Measurements from ENCODE around the gene CCNL2. TPM values are rescaled to one million over a fixed set of nuclear protein-coding genes. Genes with fewer than 3 reads are reported as not detected.
A peak's percentile ranks its signal among the peaks of the same experiment; 100 is the strongest.

The CCNL2 gene
- polyA plus RNA-seq, 4 donors = 71.9 to 224 (median 198) TPM

DNA sequence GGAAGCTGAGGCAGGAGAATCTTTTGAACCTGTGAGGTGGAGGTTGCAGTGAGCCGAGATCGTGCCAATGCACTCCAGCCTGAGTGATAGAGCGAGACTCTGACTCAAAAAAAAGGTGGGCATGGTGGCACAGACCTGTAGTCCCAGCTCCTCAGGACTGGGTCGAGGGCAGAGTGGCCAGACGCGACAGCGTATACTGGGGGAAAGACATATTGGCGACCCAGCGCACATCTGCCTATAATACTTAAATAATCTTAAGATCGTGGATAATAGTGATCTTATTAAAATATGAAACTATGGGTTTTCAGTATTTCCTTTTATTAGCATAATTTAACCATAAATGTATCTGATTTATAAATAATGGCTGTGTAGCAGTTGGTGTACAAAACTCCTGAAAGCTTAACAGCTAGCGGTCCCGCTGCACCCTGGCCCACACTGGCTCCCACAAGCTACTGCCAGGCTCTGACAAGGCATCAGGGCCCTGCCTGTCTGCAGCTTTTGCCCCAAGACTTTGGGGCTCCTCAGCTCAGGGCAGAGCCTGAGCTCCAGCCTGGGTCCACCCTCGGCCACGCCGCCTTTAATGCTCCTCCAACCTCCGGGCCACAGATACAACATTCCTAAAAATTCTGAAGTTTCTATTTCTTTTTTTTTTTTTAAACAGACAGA, 21.5 kb downstream of the CCNL2 start:
- Histone ChIP-seq H3K27ac (ENCODE audit: low read depth in 1 of 3, low read length in 2 of 3) (no peak overlapping the region), H3K9me3 (ENCODE audit: control insufficient read depth in 2 of 2, insufficient read depth in 1 of 2, low read depth in 1 of 2, low read length in 1 of 2) (no peaks in the 10 kb centered on the region)
- no peak for FAIRE-seq

DNA sequence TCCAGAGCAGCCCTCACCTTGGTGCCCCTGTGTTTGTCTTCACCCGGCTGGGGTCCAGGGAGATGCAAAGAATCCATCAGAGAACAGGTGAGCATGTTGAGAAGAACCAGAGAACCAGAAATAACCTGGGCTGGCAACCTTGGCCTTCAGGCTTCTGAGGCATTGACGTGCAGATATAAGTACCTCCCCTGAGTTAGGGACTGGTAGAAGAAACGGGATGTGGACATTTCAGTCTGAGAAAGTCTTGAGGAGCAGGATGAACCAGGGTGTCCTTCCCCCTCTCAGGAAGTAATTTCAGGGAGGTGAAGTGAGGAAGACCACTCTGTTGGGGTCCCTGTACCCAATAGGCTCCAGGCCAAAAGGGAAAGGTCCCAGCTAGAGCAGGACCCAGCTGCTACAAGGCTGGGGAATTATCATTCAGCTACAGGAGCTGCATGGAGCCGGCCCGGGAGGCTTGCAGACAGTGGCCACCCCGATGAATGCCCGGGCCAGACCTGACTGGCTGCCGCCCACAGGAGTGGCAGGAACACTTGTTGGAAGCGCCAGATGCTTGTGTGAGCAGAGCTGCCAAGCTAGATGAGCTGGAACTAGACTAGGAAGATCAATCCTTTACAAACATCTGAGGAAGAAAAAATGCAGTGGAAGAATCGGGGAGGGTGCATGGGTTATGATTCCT, 22.4 kb downstream of the CCNL2 start:
- Histone ChIP-seq H3K9me3 (ENCODE audit: control insufficient read depth in 2 of 2, insufficient read depth in 1 of 2, low read depth in 1 of 2, low read length in 1 of 2) (no peaks in the 10 kb centered on the region), H3K4me1 (ENCODE audit: control insufficient read depth in 3 of 3, insufficient read depth in 2 of 3, low read depth in 1 of 3, low read length in 2 of 3) (peaks cover 0 to 28% (median 5%) of the 10 kb centered on the region in 3 donors), H3K4me3 (ENCODE audit: low read depth in 1 of 3, low read length in 3 of 3) (no peak overlapping the region), H3K27me3 (ENCODE audit: control insufficient read depth in 3 of 3, insufficient read depth in 3 of 3, low read length in 3 of 3) (no peaks in the 10 kb centered on the region), H3K27ac (ENCODE audit: low read depth in 1 of 3, low read length in 2 of 3) (no peak overlapping the region), H3K36me3 (ENCODE audit: control insufficient read depth in 3 of 3, insufficient read depth in 2 of 3, low read depth in 1 of 3, low read length in 3 of 3) (peaks cover 0 to 56% (median 3%) of the 10 kb centered on the region in 3 donors)
- DNase-seq (no peak), FAIRE-seq (no peak)
- WGBS, 3 donors = 91 to 94% (median 93%) methylated on average over 10 of the region's 10 CpGs

More for the DNA sequence above, 21.5 kb downstream of the CCNL2 start:
- Histone ChIP-seq H3K36me3 (ENCODE audit: control insufficient read depth in 3 of 3, insufficient read depth in 2 of 3, low read depth in 1 of 3, low read length in 3 of 3) (peaks cover 0 to 54% (median 3%) of the 10 kb centered on the region in 3 donors), H3K27me3 (ENCODE audit: control insufficient read depth in 3 of 3, insufficient read depth in 3 of 3, low read length in 3 of 3) (no peaks in the 10 kb centered on the region), H3K4me3 (ENCODE audit: low read depth in 1 of 3, low read length in 3 of 3) (no peak overlapping the region), H3K4me1 (ENCODE audit: control insufficient read depth in 3 of 3, insufficient read depth in 2 of 3, low read depth in 1 of 3, low read length in 2 of 3) (peaks cover 0 to 19% (median 5%) of the 10 kb centered on the region in 3 donors)
- WGBS, 3 donors = 96% methylated on average over 16 of the region's 16 CpGs
- no peak for DNase-seq

DNA sequence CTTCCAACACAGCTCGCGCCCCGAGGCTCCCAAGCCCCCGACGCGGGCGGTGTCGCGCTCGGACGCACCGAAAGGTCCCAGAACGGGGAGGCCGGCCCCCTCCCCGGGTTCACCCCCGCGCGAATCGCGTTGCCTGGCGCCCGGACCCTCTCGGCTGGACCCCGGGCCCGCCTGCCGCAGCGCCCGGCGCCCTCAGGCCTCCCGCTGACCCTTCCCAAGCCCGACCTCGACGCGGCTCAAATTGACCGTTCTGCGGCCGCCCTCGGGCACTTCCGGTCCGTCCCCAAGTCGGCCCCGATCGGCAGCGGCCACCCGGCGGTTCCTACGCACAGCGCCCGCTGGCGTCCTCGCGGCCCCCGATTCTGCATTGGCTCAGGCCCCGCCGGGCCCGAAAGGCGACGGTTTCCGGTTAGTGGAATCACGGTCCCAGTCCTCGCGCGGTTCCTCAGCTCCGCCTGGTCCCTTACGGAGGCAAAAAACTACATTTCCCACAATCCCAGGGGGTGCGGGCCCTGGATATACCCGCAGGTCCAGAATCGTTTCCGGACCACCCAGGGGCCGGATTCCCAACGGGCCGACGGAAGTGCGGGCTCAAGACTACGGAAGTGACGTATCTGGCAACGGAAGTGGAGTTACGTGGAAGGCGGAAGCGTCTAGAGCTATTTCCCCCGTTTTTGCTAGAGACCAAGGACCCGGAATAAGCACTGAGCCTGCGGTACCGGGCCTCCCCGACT, 24.0 kb downstream of the CCNL2 start, which contains the start of gene AURKAIP1:
Gene AURKAIP1 (minus strand): TSS at position 279 of the 734 bp plus-strand sequence. CDS start 451 bp downstream, outside the sequence.
- Histone ChIP-seq H3K9me3 (ENCODE audit: control insufficient read depth in 2 of 2, insufficient read depth in 1 of 2, low read depth in 1 of 2, low read length in 1 of 2) (no peaks in the 10 kb centered on the region), H3K4me3 (ENCODE audit: low read depth in 1 of 3, low read length in 3 of 3) (peak within 1 kb of the TSS; percentile 90 to 99 (median 96)), H3K36me3 (ENCODE audit: control insufficient read depth in 3 of 3, insufficient read depth in 2 of 3, low read depth in 1 of 3, low read length in 3 of 3) (peaks cover 0 to 50% (median 3%) of the 10 kb centered on the region in 3 donors), H3K27me3 (ENCODE audit: control insufficient read depth in 3 of 3, insufficient read depth in 3 of 3, low read length in 3 of 3) (no peaks in the 10 kb centered on the region), H3K4me1 (ENCODE audit: control insufficient read depth in 3 of 3, insufficient read depth in 2 of 3, low read depth in 1 of 3, low read length in 2 of 3) (peaks cover 0 to 32% (median 5%) of the 10 kb centered on the region in 3 donors), H3K27ac (ENCODE audit: low read depth in 1 of 3, low read length in 2 of 3) (peak within 1 kb of the TSS; percentile 78 to 95 (median 87))
- FAIRE-seq = peak; percentile 19
- WGBS, 3 donors = 0 to 1% (median 0%) methylated on average over 62 to 85 of the region's 85 CpGs
- peak; percentile 100 for DNase-seq

DNA sequence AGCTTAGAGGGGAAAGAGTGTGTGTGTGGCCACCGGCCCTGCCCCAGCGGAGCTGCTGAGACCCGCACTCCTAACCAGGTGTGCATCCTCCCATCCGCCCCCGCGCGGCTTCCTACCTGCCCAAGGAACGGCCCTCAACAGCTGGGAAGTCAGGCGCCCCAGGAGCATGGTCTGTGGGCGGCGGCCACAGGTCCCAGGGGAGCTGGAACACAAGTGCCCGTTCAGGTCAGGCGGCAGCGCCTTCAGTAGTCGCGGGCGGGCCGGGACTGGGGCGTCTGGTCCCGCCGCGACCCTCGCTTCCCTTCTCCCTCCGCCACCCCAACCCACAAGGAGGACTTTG, 24.6 kb downstream of the CCNL2 start:
- FAIRE-seq (no peak), DNase-seq (peak in 1 of 2 donors; percentile 16)
- Histone ChIP-seq H3K27ac (ENCODE audit: low read depth in 1 of 3, low read length in 2 of 3) (peak overlapping the region; percentile 78 to 95 (median 87)), H3K4me1 (ENCODE audit: control insufficient read depth in 3 of 3, insufficient read depth in 2 of 3, low read depth in 1 of 3, low read length in 2 of 3) (peaks cover 0 to 32% (median 5%) of the 10 kb centered on the region in 3 donors), H3K4me3 (ENCODE audit: low read depth in 1 of 3, low read length in 3 of 3) (peak overlapping the region; percentile 90 to 99 (median 96)), H3K36me3 (ENCODE audit: control insufficient read depth in 3 of 3, insufficient read depth in 2 of 3, low read depth in 1 of 3, low read length in 3 of 3) (peaks cover 0 to 50% (median 3%) of the 10 kb centered on the region in 3 donors), H3K27me3 (ENCODE audit: control insufficient read depth in 3 of 3, insufficient read depth in 3 of 3, low read length in 3 of 3) (no peaks in the 10 kb centered on the region), H3K9me3 (ENCODE audit: control insufficient read depth in 2 of 2, insufficient read depth in 1 of 2, low read depth in 1 of 2, low read length in 1 of 2) (no peaks in the 10 kb centered on the region)
- WGBS, 3 donors = 0 to 1% (median 0%) methylated on average over 19 to 24 of the region's 24 CpGs

DNA sequence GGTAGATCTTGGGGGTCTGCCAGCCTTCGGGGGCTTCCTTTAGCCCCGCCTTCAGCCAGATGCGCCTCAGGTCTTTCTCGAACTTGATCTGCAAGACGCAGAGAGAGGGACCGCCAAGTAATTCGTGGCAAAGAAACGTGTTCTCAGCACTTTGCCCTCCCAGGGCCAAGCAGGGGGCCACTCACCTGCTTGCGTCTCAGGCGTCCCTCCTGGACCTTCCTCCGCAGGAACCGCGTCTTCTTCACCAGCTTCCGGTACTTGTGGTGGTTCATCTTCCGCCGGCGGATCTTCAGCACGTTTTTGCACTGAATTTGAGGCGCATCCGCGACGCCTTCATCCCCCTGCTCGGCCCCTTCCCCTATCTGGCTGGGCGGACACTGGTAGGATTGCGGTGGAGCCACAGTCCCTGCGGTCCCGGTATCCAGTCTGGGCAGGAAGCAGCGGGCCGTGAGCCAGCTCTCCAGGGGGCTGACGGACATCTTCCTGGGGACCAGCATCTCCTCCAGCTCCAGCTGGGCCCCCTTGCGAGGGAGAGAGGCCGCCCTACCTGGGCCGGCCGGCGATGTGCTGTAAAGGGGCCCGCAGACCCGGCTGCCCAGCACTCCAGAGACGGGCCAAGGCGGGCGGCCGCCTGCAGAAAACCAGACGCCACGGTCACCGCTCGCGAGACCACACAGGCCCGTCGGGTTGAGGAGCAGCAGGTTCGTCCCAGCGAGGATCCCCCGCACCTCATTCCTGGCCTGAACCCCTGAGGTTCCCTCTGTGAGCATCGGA, 25.1 kb downstream of the CCNL2 start:
- no peaks in the 10 kb centered on the region for H3K27me3 ChIP-seq (ENCODE audit: control insufficient read depth in 3 of 3, insufficient read depth in 3 of 3, low read length in 3 of 3)
- DNase-seq = no peak

DNA sequence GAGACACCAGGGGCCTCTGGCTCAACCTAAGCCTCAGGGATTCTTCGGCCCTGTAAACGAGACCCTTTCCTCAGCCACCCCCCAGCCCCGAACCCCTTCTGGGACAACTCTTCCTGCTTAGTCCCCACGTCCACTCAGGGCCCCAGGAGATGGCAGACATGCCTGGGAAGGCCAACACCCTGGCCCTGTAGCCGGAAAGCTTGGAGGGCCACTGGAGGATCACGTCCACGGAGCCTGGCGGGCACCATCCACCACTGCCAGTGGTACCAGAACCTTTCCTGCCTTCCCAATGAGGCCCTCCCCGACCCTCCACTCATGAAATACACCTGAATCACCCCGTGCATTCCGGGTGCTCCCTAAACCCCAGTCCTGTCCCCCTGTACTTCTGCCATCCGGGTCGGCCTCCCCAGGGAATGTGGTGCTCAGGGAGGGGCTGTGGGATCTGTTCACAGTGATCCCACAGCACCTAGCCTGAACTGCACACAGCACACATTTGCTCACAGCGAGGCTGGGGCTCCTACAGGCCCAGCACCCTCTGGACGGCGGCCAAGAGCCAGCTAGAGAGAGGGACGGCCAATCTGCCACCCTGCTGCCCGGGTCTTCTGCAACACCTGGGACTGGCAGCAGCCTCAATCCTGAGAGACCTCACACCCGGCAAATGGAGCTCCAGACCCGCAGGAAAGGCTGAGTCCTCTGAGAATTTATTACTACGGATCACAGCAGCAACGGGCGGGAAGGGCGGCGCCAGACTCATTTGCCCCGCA, 25.9 kb downstream of the CCNL2 start:
- FAIRE-seq (no peak), DNase-seq (no peak)
- 80 to 86% (median 84%) methylated on average over 26 of the region's 26 CpGs for WGBS, 3 donors
- H3K9me3 ChIP-seq (ENCODE audit: control insufficient read depth in 2 of 2, insufficient read depth in 1 of 2, low read depth in 1 of 2, low read length in 1 of 2) = no peaks in the 10 kb centered on the region
- peak overlapping the region in 2 of 3 donors; percentile 13 to 99 for H3K4me3 ChIP-seq (ENCODE audit: low read depth in 1 of 3, low read length in 3 of 3)
- peaks cover 0 to 32% (median 5%) of the 10 kb centered on the region in 3 donors for H3K4me1 ChIP-seq (ENCODE audit: control insufficient read depth in 3 of 3, insufficient read depth in 2 of 3, low read depth in 1 of 3, low read length in 2 of 3)
- peaks cover 0 to 48% (median 3%) of the 10 kb centered on the region in 3 donors for H3K36me3 ChIP-seq (ENCODE audit: control insufficient read depth in 3 of 3, insufficient read depth in 2 of 3, low read depth in 1 of 3, low read length in 3 of 3)
- H3K27me3 ChIP-seq (ENCODE audit: control insufficient read depth in 3 of 3, insufficient read depth in 3 of 3, low read length in 3 of 3) = no peaks in the 10 kb centered on the region
- no peak overlapping the region for H3K27ac ChIP-seq (ENCODE audit: low read depth in 1 of 3, low read length in 2 of 3)

More for the DNA sequence above, 25.1 kb downstream of the CCNL2 start:
- Histone ChIP-seq H3K4me1 (ENCODE audit: control insufficient read depth in 3 of 3, insufficient read depth in 2 of 3, low read depth in 1 of 3, low read length in 2 of 3) (peaks cover 0 to 32% (median 5%) of the 10 kb centered on the region in 3 donors), H3K36me3 (ENCODE audit: control insufficient read depth in 3 of 3, insufficient read depth in 2 of 3, low read depth in 1 of 3, low read length in 3 of 3) (peaks cover 0 to 48% (median 3%) of the 10 kb centered on the region in 3 donors), H3K27ac (ENCODE audit: low read depth in 1 of 3, low read length in 2 of 3) (peak overlapping the region; percentile 78 to 95 (median 87)), H3K4me3 (ENCODE audit: low read depth in 1 of 3, low read length in 3 of 3) (peak overlapping the region; percentile 90 to 99 (median 96)), H3K9me3 (ENCODE audit: control insufficient read depth in 2 of 2, insufficient read depth in 1 of 2, low read depth in 1 of 2, low read length in 1 of 2) (no peaks in the 10 kb centered on the region)
- no peak for FAIRE-seq
- 49 to 51% (median 51%) methylated on average over 50 to 52 of the region's 52 CpGs for WGBS, 3 donors
